Body of pancreas (tissue), 4 donors: ENCODE data around the gene OR6C1.
"Not testable (repeated sequence)": the region's sequence is repeated elsewhere in the genome, so short reads cannot be mapped to it uniquely, and the experiment has no call there.

ENCODE experiments used
- CTCF ChIP-seq, 7 experiments: fragments of 450-650 bp in 4 of 7; fragments of 200-600 bp in 3 of 7; sonication (generic) in 3 of 7; IDR thresholded peaks; one replicate each; pipeline ENCODE4 v1.5.1; 2016 to 2019; ENCODE audit warnings: antibody characterized with exemption in 7 of 7
- POLR2A ChIP-seq, 3 donors: fragments of 450-650 bp; IDR thresholded peaks; one replicate each; pipeline ENCODE4 v1.6.1; 2016; ENCODE audit warnings: antibody characterized with exemption in 3 of 3, mild to moderate bottlenecking in 2 of 3

- TF ChIP-seq POLR2A, CTCF (IDR thresholded peaks at IDR 0.05): not testable (repeated sequence)
Measured at GRCh38 chr12:55325801-55326200, 11.7 kb downstream of the OR6C1 start.
